Left ventricle myocardium inferior (tissue), 1 donor: Measurements from ENCODE around the gene GPR139. TPM values are rescaled to one million over a fixed set of nuclear protein-coding genes. Genes with fewer than 3 reads are reported as not detected.

ENCODE experiments used
- DNase-seq: peaks from one replicate; pipeline ENCODE4 v3.0.0-alpha.2; 2020
- H3K27ac ChIP-seq: fragments of 200-600 bp; replicated peaks from 2 replicates; pipeline ENCODE4 v1.8.0; 2021
- H3K27me3 ChIP-seq: fragments of 200-600 bp; 2 replicates; pipeline ENCODE4 v1.8.0; 2021; ENCODE audit warnings: low read depth
- H3K36me3 ChIP-seq: fragments of 200-600 bp; 2 replicates; pipeline ENCODE4 v1.8.0; 2021
- H3K4me1 ChIP-seq: fragments of 200-600 bp; 2 replicates; pipeline ENCODE4 v1.8.0; 2021
- H3K4me3 ChIP-seq: fragments of 200-600 bp; 2 replicates; pipeline ENCODE4 v1.8.0; 2021; ENCODE audit warnings: mild to moderate bottlenecking, moderate library complexity
- H3K9me3 ChIP-seq: fragments of 200-600 bp; replicated peaks from 2 replicates; pipeline ENCODE4 v1.8.0; 2021
- CTCF ChIP-seq: fragments of 200-600 bp; IDR thresholded peaks from 2 replicates; pipeline ENCODE4 v1.8.0; 2021; ENCODE audit warnings: antibody characterized with exemption, mild to moderate bottlenecking, borderline replicate concordance
- intact Hi-C: fragments of 100-400 bp; cut with micrococcal nuclease; formaldehyde crosslinking; loops from one replicate; pipeline ENCODE4 v1.11.0; 2022
- total RNA-seq: library from RNA; stranded (reverse); fragmentation: NEBNext Ultra II Directional; extraction: Animal tissue kit (Norgen Biotek cat#: 25700); gene quantifications from one replicate; pipeline ENCODE4 v1.2.1, GENCODE V29; 2021
- donor health status: DM: no; HTN: yes; CAD: no; lungs with severe emphysema.

The GPR139 gene
- total RNA-seq, 1 donor from 2014 or later, result not detected

GRCh38 chr16:19984135-19984534 is 89.6 kb downstream of the GPR139 start:
- no peak for DNase-seq
- peaks cover 48% of the 10 kb centered on the region for H3K27me3 ChIP-seq
- TF ChIP-seq CTCF, result no peak
- no peaks in the 10 kb centered on the region for H3K9me3 ChIP-seq
- H3K36me3 ChIP-seq, result no peaks in the 10 kb centered on the region
- no peak overlapping the region for H3K4me3 ChIP-seq
- intact Hi-C loops, result no loop called here
- H3K4me1 ChIP-seq, result no peaks in the 10 kb centered on the region
- H3K27ac ChIP-seq, result no peak overlapping the region

Other genes with a start within 250 kb of the GPR139 start
- 82.3 TPM for gene GPRC5B, start 189.0 kb downstream of the GPR139 start, total RNA-seq